ENCODE measurements around the gene TBPL1. TPM values are rescaled to one million over a fixed set of nuclear protein-coding genes. Genes with fewer than 3 reads are reported as not detected.

The TBPL1 gene
- total and polyA plus RNA-seq, 9 of the 15 experiments (the other 6 are each of a cell fraction or from before 2014, with no cell fraction given): 78.1 to 152 (median 107) TPM

GRCh38 chr6:134034478-134034877, 81.5 kb downstream of the TBPL1 start (continued):
- TF ChIP-seq, protein P1, sequence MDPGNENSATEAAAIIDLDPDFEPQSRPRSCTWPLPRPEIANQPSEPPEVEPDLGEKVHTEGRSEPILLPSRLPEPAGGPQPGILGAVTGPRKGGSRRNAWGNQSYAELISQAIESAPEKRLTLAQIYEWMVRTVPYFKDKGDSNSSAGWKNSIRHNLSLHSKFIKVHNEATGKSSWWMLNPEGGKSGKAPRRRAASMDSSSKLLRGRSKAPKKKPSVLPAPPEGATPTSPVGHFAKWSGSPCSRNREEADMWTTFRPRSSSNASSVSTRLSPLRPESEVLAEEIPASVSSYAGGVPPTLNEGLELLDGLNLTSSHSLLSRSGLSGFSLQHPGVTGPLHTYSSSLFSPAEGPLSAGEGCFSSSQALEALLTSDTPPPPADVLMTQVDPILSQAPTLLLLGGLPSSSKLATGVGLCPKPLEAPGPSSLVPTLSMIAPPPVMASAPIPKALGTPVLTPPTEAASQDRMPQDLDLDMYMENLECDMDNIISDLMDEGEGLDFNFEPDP (CRISPR knock-in tag; IDR thresholded peaks at IDR 0.05): no peak
- TF ChIP-seq NRF1 (conservative IDR thresholded peaks at IDR 0.05 in 1 of 2, IDR thresholded peaks at IDR 0.05 in 1 of 2) (no peak), SMARCA5 (IDR thresholded peaks at IDR 0.05) (no peak), POLR2B (IDR thresholded peaks at IDR 0.05; ENCODE audit: low read depth, partially characterized antibody) (no peak), ZNF12 (CRISPR knock-in tag; IDR thresholded peaks at IDR 0.05) (no peak), ARID1B (IDR thresholded peaks at IDR 0.05) (peak; percentile 78), CXXC5 (CRISPR knock-in tag; IDR thresholded peaks at IDR 0.05) (no peak), TFAM (CRISPR knock-in tag; conservative IDR thresholded peaks at IDR 0.05) (no peak), ESRRB (CRISPR knock-in tag; IDR thresholded peaks at IDR 0.05; ENCODE audit: borderline replicate concordance) (no peak), RAD51 (IDR thresholded peaks at IDR 0.05; ENCODE audit: borderline replicate concordance, low read depth) (no peak), BRCA1 (IDR thresholded peaks at IDR 0.05) (no peak), BRCA1 (CRISPR knock-in tag; IDR thresholded peaks at IDR 0.05) (no peak), MEIS2 (IDR thresholded peaks at IDR 0.05; ENCODE audit: partially characterized antibody) (no peak), ZSCAN32 (CRISPR knock-in tag; IDR thresholded peaks at IDR 0.05) (no peak)
- TF ChIP-seq, protein P2, sequence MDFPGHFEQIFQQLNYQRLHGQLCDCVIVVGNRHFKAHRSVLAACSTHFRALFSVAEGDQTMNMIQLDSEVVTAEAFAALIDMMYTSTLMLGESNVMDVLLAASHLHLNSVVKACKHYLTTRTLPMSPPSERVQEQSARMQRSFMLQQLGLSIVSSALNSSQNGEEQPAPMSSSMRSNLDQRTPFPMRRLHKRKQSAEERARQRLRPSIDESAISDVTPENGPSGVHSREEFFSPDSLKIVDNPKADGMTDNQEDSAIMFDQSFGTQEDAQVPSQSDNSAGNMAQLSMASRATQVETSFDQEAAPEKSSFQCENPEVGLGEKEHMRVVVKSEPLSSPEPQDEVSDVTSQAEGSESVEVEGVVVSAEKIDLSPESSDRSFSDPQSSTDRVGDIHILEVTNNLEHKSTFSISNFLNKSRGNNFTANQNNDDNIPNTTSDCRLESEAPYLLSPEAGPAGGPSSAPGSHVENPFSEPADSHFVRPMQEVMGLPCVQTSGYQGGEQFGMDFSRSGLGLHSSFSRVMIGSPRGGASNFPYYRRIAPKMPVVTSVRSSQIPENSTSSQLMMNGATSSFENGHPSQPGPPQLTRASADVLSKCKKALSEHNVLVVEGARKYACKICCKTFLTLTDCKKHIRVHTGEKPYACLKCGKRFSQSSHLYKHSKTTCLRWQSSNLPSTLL (IDR thresholded peaks at IDR 0.05): no peak
- TF ChIP-seq, protein P3, sequence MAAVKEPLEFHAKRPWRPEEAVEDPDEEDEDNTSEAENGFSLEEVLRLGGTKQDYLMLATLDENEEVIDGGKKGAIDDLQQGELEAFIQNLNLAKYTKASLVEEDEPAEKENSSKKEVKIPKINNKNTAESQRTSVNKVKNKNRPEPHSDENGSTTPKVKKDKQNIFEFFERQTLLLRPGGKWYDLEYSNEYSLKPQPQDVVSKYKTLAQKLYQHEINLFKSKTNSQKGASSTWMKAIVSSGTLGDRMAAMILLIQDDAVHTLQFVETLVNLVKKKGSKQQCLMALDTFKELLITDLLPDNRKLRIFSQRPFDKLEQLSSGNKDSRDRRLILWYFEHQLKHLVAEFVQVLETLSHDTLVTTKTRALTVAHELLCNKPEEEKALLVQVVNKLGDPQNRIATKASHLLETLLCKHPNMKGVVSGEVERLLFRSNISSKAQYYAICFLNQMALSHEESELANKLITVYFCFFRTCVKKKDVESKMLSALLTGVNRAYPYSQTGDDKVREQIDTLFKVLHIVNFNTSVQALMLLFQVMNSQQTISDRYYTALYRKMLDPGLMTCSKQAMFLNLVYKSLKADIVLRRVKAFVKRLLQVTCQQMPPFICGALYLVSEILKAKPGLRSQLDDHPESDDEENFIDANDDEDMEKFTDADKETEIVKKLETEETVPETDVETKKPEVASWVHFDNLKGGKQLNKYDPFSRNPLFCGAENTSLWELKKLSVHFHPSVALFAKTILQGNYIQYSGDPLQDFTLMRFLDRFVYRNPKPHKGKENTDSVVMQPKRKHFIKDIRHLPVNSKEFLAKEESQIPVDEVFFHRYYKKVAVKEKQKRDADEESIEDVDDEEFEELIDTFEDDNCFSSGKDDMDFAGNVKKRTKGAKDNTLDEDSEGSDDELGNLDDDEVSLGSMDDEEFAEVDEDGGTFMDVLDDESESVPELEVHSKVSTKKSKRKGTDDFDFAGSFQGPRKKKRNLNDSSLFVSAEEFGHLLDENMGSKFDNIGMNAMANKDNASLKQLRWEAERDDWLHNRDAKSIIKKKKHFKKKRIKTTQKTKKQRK (IDR thresholded peaks at IDR 0.05; ENCODE audit: borderline replicate concordance, low read depth, low read length): no peak

Measured in K562 (cell line).